Adrenal gland (tissue), 12 donors: Measurements from ENCODE around the gene EPN3. TPM values are rescaled to one million over a fixed set of nuclear protein-coding genes. Genes with fewer than 3 reads are reported as not detected.
A peak's percentile ranks its signal among the peaks of the same experiment; 100 is the strongest.

Experiments
- DNase-seq, 7 donors: peaks; one replicate each; pipeline ENCODE4 v3.0.0-alpha.2; 2019 to 2020
- H3K27ac ChIP-seq, 5 donors: fragments of 200-600 bp; sonication (generic) in 4 of 5; 1 replicate in 3 of 5; 2 replicates in 2 of 5; pipeline versions ENCODE4 v1.5.1 to v1.8.0; 2016 to 2020; ENCODE audit warnings: mild to moderate bottlenecking in 1 of 5
- H3K27me3 ChIP-seq: fragments of 200-600 bp; 2 replicates; pipeline ENCODE4 v1.8.0; 2021
- H3K36me3 ChIP-seq, 2 donors: fragments of 200-600 bp; replicated peaks in 1 of 2; 1 replicate in 1 of 2; 2 replicates in 1 of 2; pipeline versions ENCODE4 v1.5.1 to v1.8.0; 2018 to 2022
- H3K4me1 ChIP-seq, 2 donors: fragments of 200-600 bp; replicated peaks in 1 of 2; 1 replicate in 1 of 2; 2 replicates in 1 of 2; pipeline versions ENCODE4 v1.5.1 to v1.8.0; 2018 to 2021
- H3K4me3 ChIP-seq, 4 donors: fragments of 200-600 bp; sonication (generic) in 3 of 4; one replicate each; pipeline ENCODE4 v1.5.1; 2016 to 2018
- H3K9me3 ChIP-seq, 3 donors: fragments of 200-600 bp; sonication (generic) in 1 of 3; replicated peaks in 1 of 3; 1 replicate in 2 of 3; 2 replicates in 1 of 3; pipeline versions ENCODE4 v1.5.1 to v1.8.0; 2016 to 2021
- CTCF ChIP-seq, 6 experiments: fragments of 450-650 bp in 4 of 6; fragments of 200-600 bp in 2 of 6; sonication (generic) in 1 of 6; IDR thresholded peaks; 1 replicate in 5 of 6; 2 replicates in 1 of 6; pipeline versions ENCODE4 v1.5.1 to v1.8.0; 2016 to 2021; ENCODE audit warnings: antibody characterized with exemption in 6 of 6, mild to moderate bottlenecking in 2 of 6, moderate library complexity in 1 of 6
- POLR2A ChIP-seq, 2 donors: fragments of 450-650 bp; IDR thresholded peaks; one replicate each; pipeline ENCODE4 v1.6.1; 2017; ENCODE audit warnings: antibody characterized with exemption in 2 of 2, mild to moderate bottlenecking in 2 of 2, moderate library complexity in 1 of 2
- WGBS, 4 donors: extraction: QIAGEN DNeasy Blood & Tissue Kit in 2 of 4; methylation state at CpG; one replicate each; pipeline versions ENCODE4 v1.1.5 to v1.1.7; 2013 to 2017; 5-methylcytosine and 5-hydroxymethylcytosine counted together
- intact Hi-C, 2 donors: fragments of 100-400 bp; cut with DNase I; formaldehyde crosslinking; loops; one replicate each; pipeline versions ENCODE4 v1.14.1 to v1.15.0; 2022 to 2023
- polyA plus RNA-seq, 3 donors: library from polyadenylated mRNA; stranded (reverse); fragments of 200-250 nt in 2 of 3; fragments of 350-450 nt in 1 of 3; fragmentation: Illumina TruSeq in 1 of 3; extraction: RNeasy Lipid Tissue Mini Kit (QIAGEN cat#74804) in 1 of 3; gene quantifications; one replicate each; pipeline ENCODE4 v1.2.3, GENCODE V29; 2013 to 2014
- total RNA-seq, 9 donors: library from RNA; depleted of rRNA in 4 of 9; stranded (reverse); fragments of >200 nt in 4 of 9; fragments of 120-200 nt in 1 of 9; fragmentation: NEBNext Ultra II Directional in 1 of 9; extraction: Animal tissue kit (Norgen Biotek cat#: 25700) in 1 of 9; gene quantifications; one replicate each; pipeline versions ENCODE4 v1.1.0 to v1.2.4, GENCODE V29; 2013 to 2023
- donor health status: healthy with polysubstance abuse.
- donor health status: Bipolar disorder and iron deficiency.
- donor health status: DM: yes; HTN: yes; CAD: no.
- donor health status: DM: no; HTN: no; CAD: no.
- donor health status: DM: no; HTN: no; CAD: no.
- donor health status: DM: yes; HTN: yes; CAD: no.

Gene EPN3
- total and polyA plus RNA-seq, 12 donors = 1.2 to 96.1 (median 27.9) TPM

DNA sequence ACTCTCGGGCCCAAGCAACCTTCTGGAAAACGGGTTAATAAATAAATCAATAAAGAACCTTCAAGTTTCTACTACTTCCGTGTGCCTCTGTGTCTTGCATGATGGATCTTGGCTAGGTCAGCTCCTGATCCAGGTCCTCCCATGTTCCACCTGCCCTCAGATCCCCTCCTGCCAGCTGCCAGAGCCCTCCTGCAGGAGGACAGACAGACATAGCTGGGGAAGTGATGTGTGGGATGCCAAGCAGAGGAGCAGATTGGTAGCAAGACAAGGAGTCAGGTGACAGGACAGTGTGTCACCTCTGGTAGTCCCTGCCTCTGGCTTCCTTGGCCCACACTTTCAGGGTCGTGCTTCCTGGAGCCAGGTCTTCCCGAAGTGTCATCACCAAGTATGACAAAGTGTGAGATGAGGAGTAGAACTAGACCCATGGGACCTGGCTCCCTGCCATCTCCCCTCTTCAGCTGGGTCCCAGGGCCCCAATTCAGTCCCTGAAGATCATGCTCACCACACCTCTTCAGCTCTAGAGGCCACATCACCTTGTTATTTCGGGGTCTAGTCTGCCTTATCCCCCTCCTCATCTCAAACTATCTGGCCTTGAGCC, 1.0 kb upstream of the EPN3 start:
- H3K27ac ChIP-seq = no peak overlapping the region
- H3K36me3 ChIP-seq = no peaks in the 10 kb centered on the region
- intact Hi-C loops = no loop called here
- H3K27me3 ChIP-seq = no peaks in the 10 kb centered on the region
- DNase-seq = peak in 3 of 7 donors; percentile 35 to 59 (median 38)
- H3K4me1 ChIP-seq = peaks cover 27 to 38% of the 10 kb centered on the region in 2 donors
- H3K9me3 ChIP-seq = no peaks in the 10 kb centered on the region
- no peak overlapping the region for H3K4me3 ChIP-seq
- WGBS, 4 donors = 42 to 59% (median 54%) methylated on average over 5 to 6 of the region's 6 CpGs
- TF ChIP-seq POLR2A (IDR thresholded peaks at IDR 0.05) (no peak), CTCF (IDR thresholded peaks at IDR 0.05) (no peak)

DNA sequence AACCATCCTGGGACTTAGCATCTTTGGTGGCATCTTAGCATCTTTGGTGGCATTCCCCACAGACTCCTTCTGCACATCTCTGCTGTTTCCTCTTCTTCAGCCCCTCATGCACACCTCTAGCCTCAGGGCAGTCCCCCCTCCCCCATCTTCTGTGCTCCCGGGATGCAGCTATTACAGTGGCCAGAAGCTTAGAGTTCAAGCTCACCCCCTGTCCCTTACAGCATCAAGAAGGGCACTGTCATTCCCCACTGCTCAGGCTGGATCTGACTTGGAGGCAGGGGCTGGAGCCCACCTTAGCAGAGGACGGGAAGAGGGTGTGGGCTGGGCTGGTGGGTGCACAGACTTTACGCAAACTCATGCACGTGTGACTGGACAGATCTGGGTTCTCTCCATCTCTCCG, 650 bp downstream of the EPN3 start:
- peak overlapping the region in 1 of 4 donors; percentile 47 for H3K4me3 ChIP-seq

DNA sequence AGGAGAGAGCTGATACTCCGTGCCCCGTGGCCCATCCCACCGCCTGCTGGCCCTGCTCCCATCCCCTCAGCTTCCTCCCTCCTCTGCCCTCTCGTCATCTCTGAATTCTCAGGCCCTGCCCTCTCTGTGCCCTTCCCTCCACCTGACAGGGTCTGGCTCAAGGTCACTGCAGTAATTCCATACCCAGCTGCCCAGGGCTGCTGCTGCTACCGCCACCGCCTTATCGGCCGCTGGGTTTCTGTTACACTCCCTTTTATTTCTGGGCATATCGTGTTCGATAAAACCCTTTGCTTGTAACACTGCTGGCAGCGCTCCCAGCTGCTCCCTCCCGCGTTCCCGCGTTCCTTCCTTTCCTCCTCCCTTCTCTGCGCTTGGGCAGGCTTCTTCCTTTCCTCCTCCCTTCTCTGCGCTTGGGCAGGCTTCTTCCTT, 1.2 kb downstream of the EPN3 start:
- Histone ChIP-seq H3K4me3 (peak overlapping the region in 1 of 4 donors; percentile 47), H3K27me3 (no peaks in the 10 kb centered on the region), H3K27ac (peak overlapping the region; percentile 45 to 89 (median 84)), H3K36me3 (no peaks in the 10 kb centered on the region), H3K4me1 (peaks cover 35 to 38% of the 10 kb centered on the region in 2 donors), H3K9me3 (no peaks in the 10 kb centered on the region)
- 0 to 1% (median 1%) methylated on average over 17 of the region's 17 CpGs for WGBS, 4 donors
- DNase-seq = peak; percentile 76 to 92 (median 89)
- TF ChIP-seq POLR2A (IDR thresholded peaks at IDR 0.05) = no peak
- TF ChIP-seq CTCF (IDR thresholded peaks at IDR 0.05) = no peak
- intact Hi-C loops = no loop called here

More for the DNA sequence above, 650 bp downstream of the EPN3 start:
- H3K27ac ChIP-seq = peak overlapping the region in 3 of 5 donors; percentile 84 to 89 (median 88)
- no peaks in the 10 kb centered on the region for H3K27me3 ChIP-seq
- H3K36me3 ChIP-seq = no peaks in the 10 kb centered on the region
- peaks cover 29 to 38% of the 10 kb centered on the region in 2 donors for H3K4me1 ChIP-seq
- no peak for DNase-seq
- no peak for TF ChIP-seq POLR2A (IDR thresholded peaks at IDR 0.05)
- TF ChIP-seq CTCF (IDR thresholded peaks at IDR 0.05) = no peak
- intact Hi-C loops = no loop called here
- H3K9me3 ChIP-seq = no peaks in the 10 kb centered on the region
- WGBS, 4 donors = 11 to 35% (median 14%) methylated on average over 5 of the region's 5 CpGs

DNA sequence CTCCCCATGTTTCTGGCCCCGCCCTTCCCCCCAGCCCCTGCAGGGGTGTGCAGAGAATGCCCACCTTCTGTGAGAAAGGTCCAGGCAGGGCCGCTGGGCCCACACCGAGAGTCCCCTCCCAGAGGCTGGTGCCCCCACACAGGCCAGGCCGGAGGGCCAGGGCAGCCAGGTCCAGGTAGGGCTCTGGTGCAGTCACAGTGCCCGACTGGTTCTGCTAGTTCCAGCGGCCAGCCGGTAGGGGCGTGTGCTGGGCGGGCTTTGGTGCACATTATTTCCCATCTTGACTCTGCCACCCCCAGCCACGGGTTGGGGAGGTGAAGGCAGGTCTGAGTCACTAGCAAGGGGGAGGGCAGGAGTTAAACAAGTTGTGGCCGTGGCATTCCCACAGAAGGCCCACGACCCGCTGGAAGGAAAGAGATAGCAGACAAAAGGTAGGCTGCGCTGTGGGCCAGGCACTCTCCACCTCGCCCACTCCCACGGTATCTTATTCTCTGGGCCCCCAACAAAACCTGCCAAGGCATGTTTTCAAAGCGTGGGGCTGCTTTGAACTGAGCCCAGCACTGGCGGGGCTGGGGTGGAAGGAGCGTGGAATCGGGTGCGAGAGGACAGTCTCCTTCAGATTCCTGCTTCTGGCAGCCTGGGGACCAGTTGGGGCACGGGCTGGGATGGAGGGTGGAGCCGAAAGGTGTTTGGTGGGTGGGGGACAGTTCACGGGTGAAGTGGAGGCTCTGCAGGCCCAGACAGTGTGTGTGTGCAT, 1.9 kb downstream of the EPN3 start:
- peak; percentile 74 to 87 (median 83) for DNase-seq
- Histone ChIP-seq H3K27me3 (no peaks in the 10 kb centered on the region), H3K27ac (peak overlapping the region; percentile 45 to 89 (median 84)), H3K9me3 (no peaks in the 10 kb centered on the region), H3K4me1 (peaks cover 35 to 38% of the 10 kb centered on the region in 2 donors), H3K36me3 (peaks cover 0 to 1% of the 10 kb centered on the region in 2 donors), H3K4me3 (peak overlapping the region in 1 of 4 donors; percentile 47)
- peak; percentile 19 to 59 (median 52) for TF ChIP-seq CTCF (IDR thresholded peaks at IDR 0.05)
- peak in 1 of 2 donors; percentile 71 for TF ChIP-seq POLR2A (IDR thresholded peaks at IDR 0.05)
- intact Hi-C loops = no loop called here
- 33 to 52% (median 45%) methylated on average over 14 to 24 of the region's 24 CpGs for WGBS, 4 donors
